Central memory CD8-positive, alpha-beta T cell (primary cell): ENCODE results near the gene STIP1.
A peak's percentile ranks its signal among the peaks of the same experiment; 100 is the strongest.

Experiments
- ATAC-seq: fragments of 150-1000 bp; cut with Tn5 transposase; replicated peaks from 2 replicates; pipeline ENCODE4 v1.10.0; 2022; ENCODE audit warnings: mild to moderate bottlenecking, moderate FRiP score, moderate number of reproducible peaks; ENCODE audit not compliant: poor library complexity, severe bottlenecking; ENCODE audit errors: extremely low read depth
- DNase-seq, 2 donors: peaks; one replicate each; pipeline ENCODE4 v3.0.0; 2021; ENCODE audit warnings: low spot score in 2 of 2
- H3K27ac Mint-ChIP-seq: one replicate; pipeline ENCODE4 v1.8.0; 2022; ENCODE audit warnings: low read depth, mild to moderate bottlenecking, moderate library complexity, mixed read lengths
- H3K27me3 Mint-ChIP-seq: one replicate; pipeline ENCODE4 v1.8.0; 2022; ENCODE audit warnings: mixed read lengths
- H3K36me3 Mint-ChIP-seq: one replicate; pipeline ENCODE4 v1.8.0; 2022; ENCODE audit warnings: mild to moderate bottlenecking, moderate library complexity, mixed read lengths; ENCODE audit not compliant: insufficient read depth
- H3K4me1 Mint-ChIP-seq: one replicate; pipeline ENCODE4 v1.8.0; 2022; ENCODE audit warnings: mixed read lengths
- H3K4me3 Mint-ChIP-seq: one replicate; pipeline ENCODE4 v1.8.0; 2022; ENCODE audit warnings: mild to moderate bottlenecking, moderate library complexity, mixed read lengths
- H3K9me3 Mint-ChIP-seq: one replicate; pipeline ENCODE4 v1.8.0; 2022; ENCODE audit warnings: mixed read lengths

Gene STIP1

GRCh38 chr11:64186492-64187165, 658 bp downstream of the STIP1 start:
- H3K4me1 Mint-ChIP-seq, result peaks cover 16% of the 10 kb centered on the region

GRCh38 chr11:64192434-64192833, 6.5 kb downstream of the STIP1 start:
- ATAC-seq (no peak), DNase-seq (no peak)
- H3K27ac Mint-ChIP-seq, result no peak overlapping the region
- H3K36me3 Mint-ChIP-seq, result peaks cover 39% of the 10 kb centered on the region
- H3K4me3 Mint-ChIP-seq, result no peak overlapping the region
- H3K9me3 Mint-ChIP-seq, result no peaks in the 10 kb centered on the region
- no peaks in the 10 kb centered on the region for H3K27me3 Mint-ChIP-seq
- H3K4me1 Mint-ChIP-seq, result no peaks in the 10 kb centered on the region

More at GRCh38 chr11:64186492-64187165, 658 bp downstream of the STIP1 start:
- Mint-ChIP-seq H3K27ac (no peak overlapping the region), H3K27me3 (no peaks in the 10 kb centered on the region), H3K36me3 (peaks cover 17% of the 10 kb centered on the region), H3K4me3 (no peak overlapping the region), H3K9me3 (no peaks in the 10 kb centered on the region)
- DNase-seq, result no peak
- no peak for ATAC-seq

GRCh38 chr11:64196626-64197025, 10.7 kb downstream of the STIP1 start:
- H3K4me3 Mint-ChIP-seq, result no peak overlapping the region
- DNase-seq (no peak), ATAC-seq (no peak)
- no peak overlapping the region for H3K27ac Mint-ChIP-seq
- no peaks in the 10 kb centered on the region for H3K27me3 Mint-ChIP-seq
- peaks cover 71% of the 10 kb centered on the region for H3K36me3 Mint-ChIP-seq
- H3K4me1 Mint-ChIP-seq, result no peaks in the 10 kb centered on the region
- H3K9me3 Mint-ChIP-seq, result no peaks in the 10 kb centered on the region

GRCh38 chr11:64198511-64198910, 12.5 kb downstream of the STIP1 start:
- no peak overlapping the region for H3K27ac Mint-ChIP-seq
- no peak overlapping the region for H3K4me3 Mint-ChIP-seq
- H3K9me3 Mint-ChIP-seq, result no peaks in the 10 kb centered on the region
- no peaks in the 10 kb centered on the region for H3K27me3 Mint-ChIP-seq
- peaks cover 81% of the 10 kb centered on the region for H3K36me3 Mint-ChIP-seq
- ATAC-seq, result no peak
- DNase-seq, result no peak
- peaks cover 6% of the 10 kb centered on the region for H3K4me1 Mint-ChIP-seq

GRCh38 chr11:64201543-64201942, 15.6 kb downstream of the STIP1 start:
- peaks cover 72% of the 10 kb centered on the region for H3K36me3 Mint-ChIP-seq
- no peak overlapping the region for H3K27ac Mint-ChIP-seq

GRCh38 chr11:64202992-64203391, 17.0 kb downstream of the STIP1 start:
- Mint-ChIP-seq H3K9me3 (no peaks in the 10 kb centered on the region), H3K27me3 (no peaks in the 10 kb centered on the region), H3K4me3 (no peak overlapping the region), H3K27ac (no peak overlapping the region), H3K4me1 (peaks cover 20% of the 10 kb centered on the region), H3K36me3 (peaks cover 65% of the 10 kb centered on the region)
- ATAC-seq, result no peak
- no peak for DNase-seq

More at GRCh38 chr11:64201543-64201942, 15.6 kb downstream of the STIP1 start:
- Mint-ChIP-seq H3K9me3 (no peaks in the 10 kb centered on the region), H3K27me3 (no peaks in the 10 kb centered on the region), H3K4me1 (peaks cover 16% of the 10 kb centered on the region), H3K4me3 (no peak overlapping the region)
- ATAC-seq, result no peak
- no peak for DNase-seq

GRCh38 chr11:64203421-64204079, 17.6 kb downstream of the STIP1 start:
- peaks cover 26% of the 10 kb centered on the region for H3K4me1 Mint-ChIP-seq
- no peak for ATAC-seq
- DNase-seq, result no peak
- H3K4me3 Mint-ChIP-seq, result no peak overlapping the region
- no peaks in the 10 kb centered on the region for H3K9me3 Mint-ChIP-seq
- no peak overlapping the region for H3K27ac Mint-ChIP-seq
- peaks cover 59% of the 10 kb centered on the region for H3K36me3 Mint-ChIP-seq
- H3K27me3 Mint-ChIP-seq, result no peaks in the 10 kb centered on the region

- no peak for ATAC-seq
- peaks cover 54% of the 10 kb centered on the region for H3K36me3 Mint-ChIP-seq
- no peaks in the 10 kb centered on the region for H3K27me3 Mint-ChIP-seq
- peaks cover 31% of the 10 kb centered on the region for H3K4me1 Mint-ChIP-seq
- peak overlapping the region; percentile 62 for H3K27ac Mint-ChIP-seq
- no peaks in the 10 kb centered on the region for H3K9me3 Mint-ChIP-seq
- no peak for DNase-seq
- H3K4me3 Mint-ChIP-seq, result no peak overlapping the region
These were observed 18.1 kb downstream of the STIP1 start for GRCh38 chr11:64204080-64204440.

GRCh38 chr11:64204464-64204989, 18.6 kb downstream of the STIP1 start:
- ATAC-seq (peak; percentile 57), DNase-seq (peak; percentile 70 to 80)
- no peaks in the 10 kb centered on the region for H3K9me3 Mint-ChIP-seq
- peak overlapping the region; percentile 57 for H3K4me3 Mint-ChIP-seq
- H3K27ac Mint-ChIP-seq, result peak overlapping the region; percentile 62
- peaks cover 50% of the 10 kb centered on the region for H3K36me3 Mint-ChIP-seq
- no peaks in the 10 kb centered on the region for H3K27me3 Mint-ChIP-seq
- peaks cover 34% of the 10 kb centered on the region for H3K4me1 Mint-ChIP-seq

- H3K27ac Mint-ChIP-seq, result peak within 1 kb of the TSS; percentile 86
- peak; percentile 66 for ATAC-seq
- peaks cover 33% of the 10 kb centered on the region for H3K36me3 Mint-ChIP-seq
- H3K4me3 Mint-ChIP-seq, result peak within 1 kb of the TSS; percentile 89
- H3K27me3 Mint-ChIP-seq, result no peaks in the 10 kb centered on the region
- H3K4me1 Mint-ChIP-seq, result peaks cover 40% of the 10 kb centered on the region
- no peaks in the 10 kb centered on the region for H3K9me3 Mint-ChIP-seq
- peak in 1 of 2 donors; percentile 49 for DNase-seq
These were observed 20.7 kb downstream of the STIP1 start, which contains the start of gene FERMT3 for GRCh38 chr11:64206457-64207255. Gene FERMT3 (plus strand): TSS chr11:64206721. CDS start chr11:64207365, 644 bp downstream.

GRCh38 chr11:64207256-64208085, 21.5 kb downstream of the STIP1 start:
- peak overlapping the region; percentile 86 for H3K27ac Mint-ChIP-seq

More at GRCh38 chr11:64207256-64208085, 21.5 kb downstream of the STIP1 start:
- H3K4me1 Mint-ChIP-seq, result peaks cover 46% of the 10 kb centered on the region
- H3K9me3 Mint-ChIP-seq, result no peaks in the 10 kb centered on the region
- ATAC-seq (peak; percentile 76), DNase-seq (peak; percentile 52 to 62)
- peak overlapping the region; percentile 89 for H3K4me3 Mint-ChIP-seq
- peaks cover 29% of the 10 kb centered on the region for H3K36me3 Mint-ChIP-seq
- no peaks in the 10 kb centered on the region for H3K27me3 Mint-ChIP-seq
